CD4-positive, alpha-beta memory T cell (primary cell): Measurements from ENCODE around the gene CHAF1B. TPM values are rescaled to one million over a fixed set of nuclear protein-coding genes. Genes with fewer than 3 reads are reported as not detected.

Experiments
- CTCF ChIA-PET: fragments of 350-600 bp; sonication (Branson Sonifier 250); formaldehyde crosslinking; loops from one replicate; lab custom pipeline; 2021; ENCODE audit warnings: inconsistent platforms; ENCODE audit not compliant: partially characterized antibody; lab: Charles Lee
- POLR2A ChIA-PET: fragments of 350-600 bp; sonication (Branson Sonifier 250); formaldehyde crosslinking; loops from one replicate; lab custom pipeline; 2021; ENCODE audit not compliant: partially characterized antibody; lab: Charles Lee
- DNase-seq, 5 donors: peaks; one replicate each; pipeline versions ENCODE4 v3.0.0 to v3.0.0-alpha.2; 2020 to 2022; ENCODE audit warnings: mixed read lengths in 1 of 5
- H3K27ac ChIP-seq: one replicate; pipeline ENCODE4 v1.7.0; 2013; ENCODE audit warnings: low read depth, low read length
- H3K27me3 ChIP-seq: 2 replicates; pipeline ENCODE4 v1.7.0; 2013; ENCODE audit warnings: mild to moderate bottlenecking, low read length, moderate library complexity; ENCODE audit not compliant: insufficient read depth
- H3K36me3 ChIP-seq: 2 replicates; pipeline ENCODE4 v1.7.0; 2013; ENCODE audit warnings: mild to moderate bottlenecking, low read length, moderate library complexity; ENCODE audit not compliant: insufficient read depth
- H3K4me1 ChIP-seq: 2 replicates; pipeline ENCODE4 v1.7.0; 2013; ENCODE audit warnings: mild to moderate bottlenecking, low read length, moderate library complexity; ENCODE audit not compliant: insufficient read depth
- H3K4me3 ChIP-seq, 2 donors: one replicate each; pipeline ENCODE4 v1.7.0; 2013; ENCODE audit warnings: low read length in 2 of 2, mild to moderate bottlenecking in 1 of 2
- H3K9me3 ChIP-seq, 2 donors: one replicate each; pipeline ENCODE4 v1.7.0; 2013; ENCODE audit warnings: low read length in 2 of 2, control low read depth in 1 of 2; ENCODE audit not compliant: control insufficient read depth in 1 of 2
- H3K27ac Mint-ChIP-seq, 7 donors: one replicate each; pipeline ENCODE4 v1.8.0; 2020 to 2021; ENCODE audit warnings: mixed read lengths in 7 of 7, mild to moderate bottlenecking in 6 of 7, inconsistent platforms in 3 of 7, moderate library complexity in 3 of 7
- H3K27me3 Mint-ChIP-seq, 2 donors: one replicate each; pipeline ENCODE4 v1.8.0; 2020 to 2021; ENCODE audit warnings: mixed read lengths in 2 of 2
- H3K36me3 Mint-ChIP-seq, 2 donors: one replicate each; pipeline ENCODE4 v1.8.0; 2020 to 2021; ENCODE audit warnings: mixed read lengths in 2 of 2, inconsistent platforms in 1 of 2, mild to moderate bottlenecking in 1 of 2
- H3K4me1 Mint-ChIP-seq, 4 donors: one replicate each; pipeline ENCODE4 v1.8.0; 2020 to 2021; ENCODE audit warnings: mixed read lengths in 4 of 4, mild to moderate bottlenecking in 1 of 4
- H3K4me3 Mint-ChIP-seq, 8 donors: one replicate each; pipeline ENCODE4 v1.8.0; 2020 to 2021; ENCODE audit warnings: mixed read lengths in 8 of 8, mild to moderate bottlenecking in 7 of 8, moderate library complexity in 6 of 8, inconsistent platforms in 3 of 8
- H3K9me3 Mint-ChIP-seq, 8 donors: one replicate each; pipeline ENCODE4 v1.8.0; 2020 to 2021; ENCODE audit warnings: mixed read lengths in 8 of 8, mild to moderate bottlenecking in 5 of 8, inconsistent platforms in 3 of 8, moderate library complexity in 1 of 8
- intact Hi-C: fragments of 100-400 bp; cut with micrococcal nuclease; formaldehyde crosslinking; loops from one replicate; pipeline ENCODE4 v1.15.1; 2023
- polyA plus RNA-seq, 2 donors: library from polyadenylated mRNA; unstranded; fragments of 300-500 nt; fragmentation: Illumina TruSeq; gene quantifications; one replicate each; pipeline ENCODE4 v1.2.3, GENCODE V29; 2021
- total RNA-seq, 2 experiments: library from RNA; stranded (reverse); gene quantifications; one replicate each; pipeline ENCODE4 v1.2.3, GENCODE V29; 2021

Gene CHAF1B
- total and polyA plus RNA-seq, 4 experiments from 2014 or later = 1.3 to 2.3 (median 1.8) TPM

- Histone ChIP-seq H3K27me3 (no peaks in the 10 kb centered on the region), H3K36me3 (no peaks in the 10 kb centered on the region), H3K27ac (no peak overlapping the region), H3K9me3 (no peaks in the 10 kb centered on the region), H3K4me1 (no peaks in the 10 kb centered on the region), H3K4me3 (no peak overlapping the region)
- H3K4me1 Mint-ChIP-seq = no peaks in the 10 kb centered on the region
- intact Hi-C loops = no loop called here
- no peaks in the 10 kb centered on the region for H3K9me3 Mint-ChIP-seq
- no peaks in the 10 kb centered on the region for H3K27me3 Mint-ChIP-seq
- no peak for DNase-seq
- peaks cover 12 to 22% of the 10 kb centered on the region in 2 donors for H3K36me3 Mint-ChIP-seq
- CTCF ChIA-PET = interaction anchor here (0.5 kb wide), 1 partner anchor 20 kb away, joined by 3 read pairs; no protein-coding TSS in a partner anchor
- H3K4me3 Mint-ChIP-seq = peak overlapping the region in 1 of 8 donors; percentile 4
- H3K27ac Mint-ChIP-seq = no peak overlapping the region
- POLR2A ChIA-PET = no interaction called here
Observed at GRCh38 chr21:36419241-36419640, 34.0 kb downstream of the CHAF1B start.

DNA sequence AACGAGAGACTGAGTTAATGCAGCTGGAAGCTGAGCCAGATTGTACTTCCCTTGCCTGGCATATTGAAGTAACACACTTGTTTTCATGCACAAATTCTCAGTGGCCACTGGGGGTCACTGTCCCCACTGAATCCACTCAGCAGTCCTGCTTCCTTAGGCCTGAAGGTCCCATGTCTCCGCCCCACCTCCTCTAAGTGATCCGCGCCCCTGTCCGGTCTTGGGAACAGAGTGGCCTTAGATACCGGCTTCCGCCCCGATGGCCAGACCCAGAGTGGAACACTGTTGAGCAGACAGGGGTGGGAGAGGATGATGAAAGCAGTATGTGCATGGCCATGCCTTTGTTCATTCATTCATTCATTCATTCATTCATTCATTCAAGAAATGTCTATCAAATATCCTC, 34.8 kb downstream of the CHAF1B start:
- Histone ChIP-seq H3K4me1 (no peaks in the 10 kb centered on the region), H3K27me3 (no peaks in the 10 kb centered on the region), H3K27ac (no peak overlapping the region), H3K36me3 (no peaks in the 10 kb centered on the region), H3K9me3 (no peaks in the 10 kb centered on the region), H3K4me3 (no peak overlapping the region)
- Mint-ChIP-seq H3K4me1 (no peaks in the 10 kb centered on the region), H3K27ac (peak overlapping the region in 1 of 7 donors; percentile 74), H3K9me3 (no peaks in the 10 kb centered on the region), H3K36me3 (peaks cover 7 to 16% of the 10 kb centered on the region in 2 donors), H3K27me3 (no peaks in the 10 kb centered on the region), H3K4me3 (no peak overlapping the region)
- DNase-seq = peak in 1 of 5 donors; percentile 3
- intact Hi-C loops = no loop called here
- ChIA-PET CTCF (interaction anchor here (1.1 to 1.2 kb wide), 2 partner anchors 9 to 11 kb away, joined by 3 read pairs; no protein-coding TSS in a partner anchor), POLR2A (no interaction called here)

GRCh38 chr21:36420571-36421339, 35.6 kb downstream of the CHAF1B start:
- no peak overlapping the region for H3K27ac ChIP-seq
- no peaks in the 10 kb centered on the region for H3K4me1 ChIP-seq
- Mint-ChIP-seq H3K4me3 (no peak overlapping the region), H3K27ac (peak overlapping the region in 1 of 7 donors; percentile 29), H3K9me3 (no peaks in the 10 kb centered on the region), H3K4me1 (no peaks in the 10 kb centered on the region), H3K36me3 (peaks cover 6 to 12% of the 10 kb centered on the region in 2 donors), H3K27me3 (no peaks in the 10 kb centered on the region)
- no peak overlapping the region for H3K4me3 ChIP-seq
- H3K27me3 ChIP-seq = no peaks in the 10 kb centered on the region
- H3K36me3 ChIP-seq = no peaks in the 10 kb centered on the region
- ChIA-PET POLR2A (no interaction called here), CTCF (interaction anchor here (1.1 to 1.2 kb wide), 2 partner anchors 8 to 10 kb away, joined by 3 read pairs; no protein-coding TSS in a partner anchor)
- no peaks in the 10 kb centered on the region for H3K9me3 ChIP-seq
- intact Hi-C loops = no loop called here
- DNase-seq = no peak

DNA sequence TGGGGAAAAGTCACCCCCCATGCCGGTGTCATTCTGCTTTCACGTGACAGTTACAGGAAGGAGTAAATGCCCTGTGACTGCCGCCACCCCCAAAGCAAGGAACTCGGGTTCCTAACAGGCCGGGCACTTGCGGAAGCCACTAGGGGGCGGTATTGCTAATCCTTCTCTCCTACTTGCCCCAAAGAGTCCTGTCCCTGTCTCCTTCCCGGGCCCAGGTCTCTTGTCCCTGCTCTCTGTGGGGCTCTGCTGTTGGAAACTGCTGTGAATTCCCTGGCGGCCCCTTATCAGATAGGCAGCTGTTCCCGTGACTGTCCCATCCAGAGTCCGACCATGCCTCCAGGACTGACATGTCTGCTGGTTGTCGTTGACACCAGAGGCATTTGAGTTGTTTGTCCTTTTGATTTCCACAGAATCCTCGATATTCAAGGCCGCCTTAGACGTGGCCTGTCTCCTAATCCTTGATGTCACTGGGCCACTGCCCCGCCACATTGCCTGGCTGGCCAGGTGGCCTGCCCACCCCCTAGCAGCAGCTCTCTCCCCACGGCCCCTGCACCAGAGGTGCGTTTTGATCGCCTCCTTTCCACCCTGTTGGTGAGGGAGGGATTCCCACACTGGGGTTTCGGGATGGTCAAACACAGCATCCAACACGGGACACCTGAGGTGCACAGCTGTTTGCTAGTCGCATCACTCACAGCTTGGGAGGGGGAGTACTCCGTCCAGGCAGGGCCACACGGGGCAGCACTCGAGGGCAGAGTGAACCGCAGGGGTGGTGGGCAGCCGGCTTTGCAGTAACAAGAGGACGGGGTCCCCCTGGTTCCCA, 37.3 kb downstream of the CHAF1B start:
- ChIA-PET POLR2A (no interaction called here), CTCF (no interaction called here)
- no peak overlapping the region for H3K4me3 ChIP-seq
- no peak overlapping the region for H3K4me3 Mint-ChIP-seq
- H3K9me3 Mint-ChIP-seq = no peaks in the 10 kb centered on the region
- H3K27ac ChIP-seq = no peak overlapping the region
- no peaks in the 10 kb centered on the region for H3K4me1 ChIP-seq
- H3K9me3 ChIP-seq = no peaks in the 10 kb centered on the region
- H3K27me3 Mint-ChIP-seq = no peaks in the 10 kb centered on the region
- no peak for DNase-seq
- H3K27ac Mint-ChIP-seq = no peak overlapping the region
- intact Hi-C loops = no loop called here
- H3K36me3 ChIP-seq = no peaks in the 10 kb centered on the region
- H3K27me3 ChIP-seq = no peaks in the 10 kb centered on the region
- no peaks in the 10 kb centered on the region for H3K36me3 Mint-ChIP-seq
- no peaks in the 10 kb centered on the region for H3K4me1 Mint-ChIP-seq

GRCh38 chr21:36423771-36424433, 38.7 kb downstream of the CHAF1B start:
- no peak overlapping the region for H3K4me3 ChIP-seq
- Mint-ChIP-seq H3K27me3 (peaks cover 0 to 2% of the 10 kb centered on the region in 2 donors), H3K4me1 (peaks cover 0 to 3% (median 0%) of the 10 kb centered on the region in 4 donors), H3K4me3 (no peak overlapping the region), H3K27ac (no peak overlapping the region), H3K9me3 (no peaks in the 10 kb centered on the region), H3K36me3 (no peaks in the 10 kb centered on the region)
- no peak for DNase-seq
- H3K27me3 ChIP-seq = no peaks in the 10 kb centered on the region
- H3K36me3 ChIP-seq = no peaks in the 10 kb centered on the region
- no peaks in the 10 kb centered on the region for H3K4me1 ChIP-seq
- CTCF ChIA-PET = no interaction called here
- intact Hi-C loops = no loop called here
- H3K27ac ChIP-seq = no peak overlapping the region
- POLR2A ChIA-PET = no interaction called here
- no peaks in the 10 kb centered on the region for H3K9me3 ChIP-seq

DNA sequence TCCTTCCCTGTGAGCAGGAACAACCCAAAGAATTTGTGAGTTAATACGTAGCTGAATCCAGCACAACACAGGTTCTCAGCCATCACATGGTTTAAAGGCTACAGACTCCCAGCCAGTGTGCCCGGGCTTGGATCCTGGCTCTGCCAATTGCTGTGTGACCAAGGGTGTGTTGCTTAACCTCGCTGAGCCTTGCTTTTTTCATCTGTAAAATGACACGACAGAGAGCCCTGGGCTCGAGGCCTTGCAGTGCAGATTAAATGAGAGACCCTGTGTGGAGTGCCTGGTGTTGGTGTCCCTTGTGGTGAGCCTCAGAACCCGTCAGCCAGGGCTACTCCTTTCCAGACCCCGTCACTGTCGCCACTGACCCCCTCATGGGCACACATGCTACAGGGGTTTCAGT, 39.4 kb downstream of the CHAF1B start:
- POLR2A ChIA-PET = no interaction called here
- Mint-ChIP-seq H3K9me3 (no peaks in the 10 kb centered on the region), H3K36me3 (no peaks in the 10 kb centered on the region), H3K27ac (no peak overlapping the region), H3K4me3 (no peak overlapping the region), H3K4me1 (peaks cover 0 to 5% (median under 1%) of the 10 kb centered on the region in 4 donors), H3K27me3 (peaks cover 0 to 2% of the 10 kb centered on the region in 2 donors)
- H3K36me3 ChIP-seq = no peaks in the 10 kb centered on the region
- no peaks in the 10 kb centered on the region for H3K4me1 ChIP-seq
- CTCF ChIA-PET = no interaction called here
- DNase-seq = no peak
- H3K27me3 ChIP-seq = no peaks in the 10 kb centered on the region
- no peaks in the 10 kb centered on the region for H3K9me3 ChIP-seq
- no peak overlapping the region for H3K27ac ChIP-seq
- no peak overlapping the region for H3K4me3 ChIP-seq
- intact Hi-C loops = no loop called here

DNA sequence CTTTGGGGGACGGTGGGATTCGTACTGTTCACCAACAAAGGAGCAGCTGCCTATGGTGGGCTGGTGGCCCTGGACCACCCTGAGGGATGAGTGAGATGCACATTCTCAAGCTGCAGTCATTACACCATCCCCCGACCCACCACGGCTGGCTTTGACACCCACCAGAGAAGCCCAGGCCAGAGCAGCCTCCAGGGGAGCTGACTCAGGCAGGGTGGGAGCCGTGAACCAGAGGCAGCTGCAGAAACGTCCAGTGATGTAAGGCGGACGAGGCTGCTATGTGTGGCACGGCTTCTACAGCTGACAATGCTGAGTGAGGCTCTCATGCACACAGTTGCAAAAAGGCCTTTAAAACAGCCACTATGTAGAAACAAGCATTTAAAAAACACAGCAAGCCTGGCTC, 40.1 kb downstream of the CHAF1B start:
- Histone ChIP-seq H3K27me3 (no peaks in the 10 kb centered on the region), H3K4me3 (no peak overlapping the region), H3K27ac (no peak overlapping the region), H3K36me3 (no peaks in the 10 kb centered on the region), H3K9me3 (no peaks in the 10 kb centered on the region), H3K4me1 (peaks cover 2% of the 10 kb centered on the region)
- CTCF ChIA-PET = no interaction called here
- Mint-ChIP-seq H3K9me3 (no peaks in the 10 kb centered on the region), H3K4me1 (peaks cover under 1 to 12% (median 5%) of the 10 kb centered on the region in 4 donors), H3K27me3 (peaks cover 0 to 3% of the 10 kb centered on the region in 2 donors), H3K27ac (no peak overlapping the region), H3K36me3 (no peaks in the 10 kb centered on the region), H3K4me3 (no peak overlapping the region)
- no peak for DNase-seq
- POLR2A ChIA-PET = no interaction called here
- intact Hi-C loops = no loop called here
